ENCODE data around the gene ARID1B. TPM values are rescaled to one million over a fixed set of nuclear protein-coding genes. Genes with fewer than 3 reads are reported as not detected.
"Not testable (repeated sequence)": the region's sequence is repeated elsewhere in the genome, so short reads cannot be mapped to it uniquely, and the experiment has no call there.

The ARID1B gene
- total RNA-seq, 6 experiments from 2014 or later: 23.2 to 35.3 (median 30.7) TPM

DNA sequence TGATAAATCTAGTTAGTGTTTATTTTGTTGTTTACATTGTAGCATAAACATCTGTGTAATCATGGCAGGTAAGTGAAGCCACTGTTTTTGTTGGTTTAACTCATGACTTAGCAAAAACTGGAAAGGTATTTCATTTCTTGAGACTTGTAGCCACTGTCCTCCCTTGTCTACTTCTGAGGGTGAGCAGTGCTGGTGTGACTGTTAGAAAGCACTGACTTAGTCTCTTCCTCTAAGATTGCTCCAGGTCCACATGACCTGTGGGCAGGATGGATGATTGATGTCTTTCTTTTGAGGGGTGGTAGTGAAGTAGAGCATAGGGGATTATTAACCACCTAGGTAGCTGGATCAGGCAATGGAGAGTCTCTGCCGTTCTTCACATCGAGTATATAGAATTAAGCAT is 203.8 kb downstream of the ARID1B start:
- no peak for ATAC-seq
- Histone ChIP-seq H3K27me3 (no peaks in the 10 kb centered on the region), H3K4me3 (no peak overlapping the region), H3K4me1 (peaks cover 0 to 12% (median 0%) of the 10 kb centered on the region in 4 donors), H3K36me3 (no peaks in the 10 kb centered on the region), H3K27ac (no peak overlapping the region), H3K9me3 (no peaks in the 10 kb centered on the region)
- no peak for DNase-seq
- TF ChIP-seq POLR2A (IDR thresholded peaks at IDR 0.05) (no peak), CTCF (IDR thresholded peaks at IDR 0.05) (no peak)
- intact Hi-C loops (cut with DNase I): no loop called here
- WGBS (ENCODE audit: insufficient coverage, low coverage, low lambda C conversion rate, missing lambda C conversion rate): 97% methylated on average over 2 of the region's 2 CpGs

- no peaks in the 10 kb centered on the region for H3K27me3 ChIP-seq
- TF ChIP-seq POLR2A (IDR thresholded peaks at IDR 0.05) (no peak), CTCF (IDR thresholded peaks at IDR 0.05) (no peak)
- intact Hi-C loops (cut with DNase I): no loop called here
- peaks cover 0 to 10% (median 0%) of the 10 kb centered on the region in 4 donors for H3K4me1 ChIP-seq
- no peak for ATAC-seq
- WGBS (ENCODE audit: insufficient coverage, low coverage, low lambda C conversion rate, missing lambda C conversion rate): 66% methylated on average over 3 of the region's 3 CpGs
- no peak overlapping the region for H3K4me3 ChIP-seq
- H3K9me3 ChIP-seq: no peaks in the 10 kb centered on the region
- no peak overlapping the region for H3K27ac ChIP-seq
- H3K36me3 ChIP-seq: no peaks in the 10 kb centered on the region
- no peak for DNase-seq
These were observed 205.0 kb downstream of the ARID1B start for GRCh38 chr6:156982168-156982567.

GRCh38 chr6:156982864-156983263 is 205.7 kb downstream of the ARID1B start:
- WGBS (ENCODE audit: insufficient coverage, low coverage, low lambda C conversion rate, missing lambda C conversion rate): 92% methylated on average over 4 of the region's 4 CpGs

GRCh38 chr6:156984178-156984738 is 207.1 kb downstream of the ARID1B start:
- peak in 1 of 4 donors; percentile 50 for ATAC-seq
- H3K4me1 ChIP-seq: no peaks in the 10 kb centered on the region
- H3K27me3 ChIP-seq: no peaks in the 10 kb centered on the region
- TF ChIP-seq CTCF (IDR thresholded peaks at IDR 0.05): no peak
- no peak for TF ChIP-seq POLR2A (IDR thresholded peaks at IDR 0.05)
- DNase-seq: no peak
- 85% methylated on average over 2 of the region's 3 CpGs for WGBS (ENCODE audit: insufficient coverage, low coverage, low lambda C conversion rate, missing lambda C conversion rate)
- H3K36me3 ChIP-seq: no peaks in the 10 kb centered on the region
- intact Hi-C loops (cut with DNase I): no loop called here
- H3K27ac ChIP-seq: no peak overlapping the region
- no peak overlapping the region for H3K4me3 ChIP-seq
- no peaks in the 10 kb centered on the region for H3K9me3 ChIP-seq

More at GRCh38 chr6:156982864-156983263, 205.7 kb downstream of the ARID1B start:
- H3K36me3 ChIP-seq; H3K4me3 ChIP-seq; H3K27ac ChIP-seq; H3K4me1 ChIP-seq; intact Hi-C loops (cut with DNase I); H3K9me3 ChIP-seq; ATAC-seq; DNase-seq; H3K27me3 ChIP-seq: not testable (repeated sequence)

DNA sequence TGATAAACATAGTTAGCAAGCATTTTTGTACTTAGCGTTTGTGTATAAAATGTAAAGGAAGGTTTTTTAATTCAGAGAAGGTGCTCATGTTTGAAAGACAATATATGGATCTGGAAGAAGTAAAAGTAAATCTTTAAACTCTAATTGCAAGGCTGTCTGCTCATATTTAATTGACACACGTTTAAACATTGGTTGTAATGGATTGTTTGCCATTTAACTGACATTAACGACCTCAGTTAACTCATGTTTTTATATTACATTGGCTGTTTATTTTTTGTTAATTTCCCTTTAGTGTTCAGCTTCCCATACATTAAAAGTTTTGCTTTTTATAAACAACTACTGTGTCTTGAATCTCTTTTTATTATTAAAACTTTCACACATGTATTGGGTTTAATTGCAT is 208.1 kb downstream of the ARID1B start:
- DNase-seq: no peak
- no peak overlapping the region for H3K27ac ChIP-seq
- intact Hi-C loops (cut with DNase I): no loop called here
- H3K4me1 ChIP-seq: no peaks in the 10 kb centered on the region
- no peak for ATAC-seq
- no peaks in the 10 kb centered on the region for H3K9me3 ChIP-seq
- no peaks in the 10 kb centered on the region for H3K36me3 ChIP-seq
- WGBS (ENCODE audit: insufficient coverage, low coverage, low lambda C conversion rate, missing lambda C conversion rate): 71% methylated on average over 3 of the region's 3 CpGs
- no peak for TF ChIP-seq POLR2A (IDR thresholded peaks at IDR 0.05)
- no peaks in the 10 kb centered on the region for H3K27me3 ChIP-seq
- no peak overlapping the region for H3K4me3 ChIP-seq
